Nephron progenitor cell (in vitro differentiated cells): Measurements from ENCODE around the gene PTDSS2.

Experiments
- DNase-seq: peaks from one replicate; pipeline ENCODE4 v3.0.0; 2021
- H3K27ac Mint-ChIP-seq: 2 replicates; pipeline ENCODE4 v1.8.0; 2021; ENCODE audit warnings: mild to moderate bottlenecking, moderate library complexity, mixed read lengths
- H3K27me3 Mint-ChIP-seq: 2 replicates; pipeline ENCODE4 v1.8.0; 2021; ENCODE audit warnings: mild to moderate bottlenecking, low read depth, mixed read lengths; ENCODE audit not compliant: poor library complexity
- H3K36me3 Mint-ChIP-seq: 2 replicates; pipeline ENCODE4 v1.8.0; 2021; ENCODE audit warnings: low read depth, mixed read lengths
- H3K4me1 Mint-ChIP-seq: 2 replicates; pipeline ENCODE4 v1.8.0; 2021; ENCODE audit warnings: mixed read lengths
- H3K4me3 Mint-ChIP-seq: 2 replicates; pipeline ENCODE4 v1.8.0; 2021; ENCODE audit warnings: mild to moderate bottlenecking, moderate library complexity, mixed read lengths
- H3K9me3 Mint-ChIP-seq: 2 replicates; pipeline ENCODE4 v1.8.0; 2021; ENCODE audit warnings: mild to moderate bottlenecking, moderate library complexity, mixed read lengths
- CTCF ChIP-seq: fragments of 200-600 bp; sonication (generic); IDR thresholded peaks from 2 replicates; pipeline ENCODE4 v1.5.0; 2021; ENCODE audit warnings: antibody characterized with exemption

Gene PTDSS2

GRCh38 chr11:452916-453527 is 2.9 kb downstream of the PTDSS2 start:
- TF ChIP-seq CTCF, result no peak
- peaks cover 44% of the 10 kb centered on the region for H3K36me3 Mint-ChIP-seq
- DNase-seq, result no peak
- H3K27ac Mint-ChIP-seq, result no peak overlapping the region
- H3K9me3 Mint-ChIP-seq, result no peaks in the 10 kb centered on the region
- no peaks in the 10 kb centered on the region for H3K27me3 Mint-ChIP-seq
- H3K4me3 Mint-ChIP-seq, result peak overlapping the region; percentile 21
- H3K4me1 Mint-ChIP-seq, result peaks cover 74% of the 10 kb centered on the region

GRCh38 chr11:453564-453963 is 3.5 kb downstream of the PTDSS2 start:
- peaks cover 44% of the 10 kb centered on the region for H3K36me3 Mint-ChIP-seq
- no peak overlapping the region for H3K4me3 Mint-ChIP-seq
- H3K27ac Mint-ChIP-seq, result no peak overlapping the region
- H3K9me3 Mint-ChIP-seq, result no peaks in the 10 kb centered on the region
- no peak for DNase-seq
- H3K4me1 Mint-ChIP-seq, result peaks cover 68% of the 10 kb centered on the region
- no peak for TF ChIP-seq CTCF
- no peaks in the 10 kb centered on the region for H3K27me3 Mint-ChIP-seq

- DNase-seq, result no peak
- Mint-ChIP-seq H3K27ac (no peak overlapping the region), H3K4me3 (no peak overlapping the region), H3K36me3 (peaks cover 44% of the 10 kb centered on the region), H3K4me1 (peaks cover 64% of the 10 kb centered on the region), H3K27me3 (no peaks in the 10 kb centered on the region), H3K9me3 (no peaks in the 10 kb centered on the region)
- TF ChIP-seq CTCF, result no peak
Observed at GRCh38 chr11:454043-454442, 4.0 kb downstream of the PTDSS2 start.

- Mint-ChIP-seq H3K36me3 (peaks cover 44% of the 10 kb centered on the region), H3K27ac (peak overlapping the region; percentile 84), H3K27me3 (no peaks in the 10 kb centered on the region), H3K4me3 (no peak overlapping the region), H3K9me3 (no peaks in the 10 kb centered on the region), H3K4me1 (peaks cover 64% of the 10 kb centered on the region)
- no peak for TF ChIP-seq CTCF
- no peak for DNase-seq
Observed at GRCh38 chr11:454801-455565, 4.9 kb downstream of the PTDSS2 start.

GRCh38 chr11:455566-456147 is 5.6 kb downstream of the PTDSS2 start:
- TF ChIP-seq CTCF, result no peak
- Mint-ChIP-seq H3K4me3 (no peak overlapping the region), H3K27ac (peak overlapping the region; percentile 84), H3K36me3 (peaks cover 44% of the 10 kb centered on the region), H3K27me3 (no peaks in the 10 kb centered on the region), H3K9me3 (no peaks in the 10 kb centered on the region), H3K4me1 (peaks cover 64% of the 10 kb centered on the region)
- DNase-seq, result no peak
